GM12892 (cell line): Measurements from ENCODE around the gene NOL4. TPM values are rescaled to one million over a fixed set of nuclear protein-coding genes. Genes with fewer than 3 reads are reported as not detected.
"Not testable (repeated sequence)": the region's sequence is repeated elsewhere in the genome, so short reads cannot be mapped to it uniquely, and the experiment has no call there.

Experiments
- DNase-seq: peaks from one replicate; pipeline ENCODE4 v3.0.0; 2011; ENCODE audit not compliant: insufficient read length
- FAIRE-seq: peaks from 2 replicates; lab custom pipeline; 2011; peaks lifted over from hg19 to GRCh38; lab: Jason Lieb, UNC
- POLR2A ChIP-seq: IDR thresholded peaks from 2 replicates; pipeline ENCODE4 v1.6.1; 2011; ENCODE audit warnings: low read depth, low read length, control low read depth
- POLR2AphosphoS5 ChIP-seq: IDR thresholded peaks from 2 replicates; pipeline ENCODE4 v1.6.1; 2011; ENCODE audit warnings: low read depth, low read length, control low read depth
- TAF1 ChIP-seq: IDR thresholded peaks from 2 replicates; pipeline ENCODE4 v1.6.1; 2011; ENCODE audit warnings: low read depth, mild to moderate bottlenecking, control low read depth, low read length, borderline replicate concordance
- polyA plus RNA-seq: library from polyadenylated mRNA; unstranded; fragments of >200 nt; gene quantifications from one replicate; pipeline ENCODE4 v1.2.1, GENCODE V29; 2012; ENCODE audit warnings: missing spikeins, inconsistent platforms; ENCODE audit not compliant: missing spikeins

The NOL4 gene, protein sequence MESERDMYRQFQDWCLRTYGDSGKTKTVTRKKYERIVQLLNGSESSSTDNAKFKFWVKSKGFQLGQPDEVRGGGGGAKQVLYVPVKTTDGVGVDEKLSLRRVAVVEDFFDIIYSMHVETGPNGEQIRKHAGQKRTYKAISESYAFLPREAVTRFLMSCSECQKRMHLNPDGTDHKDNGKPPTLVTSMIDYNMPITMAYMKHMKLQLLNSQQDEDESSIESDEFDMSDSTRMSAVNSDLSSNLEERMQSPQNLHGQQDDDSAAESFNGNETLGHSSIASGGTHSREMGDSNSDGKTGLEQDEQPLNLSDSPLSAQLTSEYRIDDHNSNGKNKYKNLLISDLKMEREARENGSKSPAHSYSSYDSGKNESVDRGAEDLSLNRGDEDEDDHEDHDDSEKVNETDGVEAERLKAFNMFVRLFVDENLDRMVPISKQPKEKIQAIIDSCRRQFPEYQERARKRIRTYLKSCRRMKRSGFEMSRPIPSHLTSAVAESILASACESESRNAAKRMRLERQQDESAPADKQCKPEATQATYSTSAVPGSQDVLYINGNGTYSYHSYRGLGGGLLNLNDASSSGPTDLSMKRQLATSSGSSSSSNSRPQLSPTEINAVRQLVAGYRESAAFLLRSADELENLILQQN
- polyA plus RNA-seq, result 3.0 TPM

DNA sequence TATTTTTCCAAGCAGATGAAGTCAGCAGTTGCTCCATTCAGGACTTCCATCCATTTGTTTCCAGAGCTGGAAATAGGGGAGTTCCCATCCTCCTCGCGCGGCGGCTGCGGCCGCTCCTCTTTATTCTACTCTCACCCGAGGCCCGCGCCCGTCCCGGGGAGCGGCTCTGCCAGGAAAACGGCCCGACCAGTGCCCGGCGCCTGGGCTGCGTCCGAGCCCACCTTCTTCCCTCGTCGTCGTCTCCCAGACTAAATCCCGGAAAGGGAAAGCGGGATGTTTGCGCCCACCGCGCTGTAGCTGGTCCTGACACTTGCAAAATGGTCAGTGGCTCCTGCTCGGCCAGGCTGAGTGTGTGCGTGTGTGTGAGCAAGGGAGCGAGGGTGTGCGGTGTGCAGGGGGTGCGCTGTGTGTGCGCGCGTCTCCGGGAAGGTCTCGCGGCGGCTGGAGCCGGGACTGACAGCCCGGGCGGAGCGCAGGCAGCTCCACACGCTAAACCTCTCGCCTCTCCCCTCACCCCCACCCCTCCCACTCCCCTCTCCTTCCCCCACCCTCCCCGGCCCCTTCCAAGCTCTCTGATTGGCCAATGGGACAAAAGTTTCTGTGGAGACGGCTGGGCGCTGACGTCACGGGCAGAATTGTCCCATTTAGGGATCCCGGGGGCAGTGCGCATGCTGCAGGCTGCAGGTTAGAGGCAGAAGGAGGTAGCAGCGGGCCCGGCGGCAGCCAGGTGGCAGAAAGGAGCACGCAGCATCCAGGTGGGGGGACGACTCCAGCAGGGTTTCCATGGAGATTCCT, at the start of gene NOL4:
TSS of gene NOL4 (minus strand) at position 491 of the 795 bp plus-strand sequence. CDS start 1,660 bp downstream, outside the sequence.
- TF ChIP-seq POLR2AphosphoS5, result no peak
- no peak for TF ChIP-seq TAF1
- no peak for TF ChIP-seq POLR2A
- no peak for DNase-seq
- peak; percentile 82 for FAIRE-seq

DNA sequence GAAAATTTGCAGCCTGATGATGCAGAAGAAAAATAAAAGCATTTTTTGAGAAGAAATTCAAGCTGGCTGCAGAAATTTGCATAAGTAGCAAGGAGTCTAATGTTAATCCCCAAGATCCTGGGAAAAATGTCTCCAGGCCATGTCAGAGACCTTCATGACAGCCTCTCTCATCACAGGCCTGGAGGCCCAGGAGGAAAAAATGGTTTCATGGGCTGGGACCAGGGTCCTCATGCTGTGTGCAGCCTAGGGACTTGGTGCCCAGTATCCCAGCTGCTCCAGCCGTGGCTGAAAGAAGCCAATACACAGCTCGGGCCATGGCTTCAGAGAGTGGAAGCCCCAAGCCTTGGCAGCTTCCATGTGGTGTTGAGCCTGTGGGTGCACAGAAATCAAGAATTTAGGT, 41.3 kb upstream of the NOL4 start:
- not testable (repeated sequence) for FAIRE-seq, DNase-seq

- no peak for DNase-seq
- TF ChIP-seq POLR2A, result no peak
- TF ChIP-seq POLR2AphosphoS5, result no peak
- TF ChIP-seq TAF1, result no peak
- FAIRE-seq, result no peak
Measured at GRCh38 chr18:34261865-34262780, 37.4 kb upstream of the NOL4 start.

DNA sequence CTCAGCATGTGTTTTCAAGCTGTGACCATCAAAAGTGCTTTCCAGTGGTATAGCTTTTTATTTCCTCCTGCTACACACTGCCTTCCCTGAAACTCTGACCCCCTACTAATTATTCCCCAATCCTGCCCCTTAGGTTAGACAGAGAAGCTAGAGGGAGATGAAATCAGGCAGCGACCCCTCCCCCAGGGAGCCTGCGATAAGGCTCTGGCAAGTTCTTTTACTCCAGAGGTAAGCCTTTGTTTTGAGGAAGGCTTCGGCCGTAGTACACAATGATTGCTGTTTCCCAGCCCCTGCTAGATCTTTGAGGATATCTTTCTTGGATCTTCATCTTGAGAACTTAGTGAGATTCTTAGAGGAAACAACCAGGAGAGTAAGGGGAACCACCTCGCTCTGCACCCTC, 33.5 kb upstream of the NOL4 start:
- DNase-seq, result no peak
- TF ChIP-seq POLR2AphosphoS5, result no peak
- TF ChIP-seq POLR2A, result no peak
- no peak for TF ChIP-seq TAF1
- no peak for FAIRE-seq

DNA sequence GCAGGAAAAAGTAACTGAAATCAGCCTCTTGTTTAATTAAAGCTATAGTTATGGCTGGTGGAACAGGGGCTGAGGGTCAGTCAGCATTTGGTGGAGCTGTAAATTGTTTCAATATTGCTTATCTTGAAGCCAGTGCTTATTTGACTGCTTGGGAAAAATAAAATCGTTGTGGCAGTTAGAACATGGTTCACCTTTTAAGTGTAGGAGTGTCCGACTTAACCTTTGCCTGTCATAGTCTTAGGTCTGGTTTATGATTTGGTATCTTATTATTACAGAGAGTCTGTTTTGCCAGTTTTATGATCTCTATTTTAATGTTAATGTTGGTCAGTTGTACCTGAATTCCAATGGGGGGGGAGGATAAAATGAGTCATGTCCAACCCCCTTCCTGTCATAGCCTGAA, 27.2 kb upstream of the NOL4 start:
- FAIRE-seq (no peak), DNase-seq (no peak)
- TF ChIP-seq POLR2AphosphoS5 (no peak), POLR2A (no peak), TAF1 (no peak)

DNA sequence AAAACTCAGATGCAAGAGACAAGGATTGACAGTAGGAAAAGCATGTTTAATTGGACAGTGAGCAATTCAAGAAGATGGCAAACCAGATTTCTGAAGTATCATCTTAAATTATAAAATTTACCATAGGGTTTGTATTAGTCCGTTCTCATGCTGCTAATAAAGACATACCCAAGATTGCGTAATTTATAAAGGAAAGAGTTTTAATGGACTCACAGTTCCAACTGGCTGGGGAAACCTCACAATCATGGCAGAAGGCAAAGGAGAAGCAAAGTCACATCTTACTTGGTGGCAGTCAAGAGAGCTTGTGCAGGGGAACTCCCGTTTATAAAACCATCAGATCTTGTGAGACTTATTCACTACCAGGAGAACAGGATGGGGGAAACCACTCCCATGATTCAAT, 24.0 kb upstream of the NOL4 start:
- TF ChIP-seq POLR2AphosphoS5, result no peak
- no peak for TF ChIP-seq TAF1
- no peak for TF ChIP-seq POLR2A
- FAIRE-seq (no peak), DNase-seq (no peak)

GRCh38 chr18:34242739-34243138, 18.0 kb upstream of the NOL4 start:
- DNase-seq (no peak), FAIRE-seq (no peak)
- no peak for TF ChIP-seq TAF1
- no peak for TF ChIP-seq POLR2A
- TF ChIP-seq POLR2AphosphoS5, result no peak

DNA sequence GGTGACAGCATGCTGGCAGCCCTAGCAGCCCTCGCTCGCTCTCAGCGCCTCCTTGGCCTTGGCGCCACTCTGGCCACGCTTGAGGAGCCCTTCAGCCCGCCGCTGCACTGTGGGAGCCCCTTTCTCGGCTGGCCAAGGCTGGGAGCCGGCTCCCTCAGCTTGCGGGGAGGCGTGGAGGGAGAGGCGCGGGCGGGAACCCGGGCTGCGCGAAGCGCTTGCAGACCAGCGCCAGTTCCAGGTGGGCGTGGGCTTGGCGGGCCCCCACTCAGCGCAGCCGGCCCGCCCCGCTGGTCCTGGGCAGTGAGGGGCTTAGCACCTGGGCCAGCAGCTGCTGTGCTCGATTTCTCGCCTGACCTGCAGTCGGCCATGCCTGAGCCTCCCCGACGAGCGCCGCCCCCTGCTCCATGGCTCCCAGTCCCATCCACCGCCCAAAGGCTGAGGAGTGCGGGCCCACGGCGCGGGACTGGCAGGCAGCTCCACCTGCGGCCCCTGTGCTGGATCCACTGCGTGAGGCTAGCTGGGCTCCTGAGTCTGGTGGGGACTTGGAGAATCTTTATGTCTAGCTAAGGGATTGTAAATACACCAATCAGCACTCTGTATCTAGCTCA, 9.2 kb upstream of the NOL4 start:
- not testable (repeated sequence) for DNase-seq, FAIRE-seq

- FAIRE-seq, result no peak
- TF ChIP-seq TAF1, result no peak
- no peak for TF ChIP-seq POLR2A
- no peak for TF ChIP-seq POLR2AphosphoS5
- DNase-seq, result no peak
Measured at GRCh38 chr18:34225218-34225553, 473 bp upstream of the NOL4 start.

- no peak for DNase-seq
- no peak for FAIRE-seq
Measured at GRCh38 chr18:34223893-34224422, 755 bp downstream of the NOL4 start.

DNA sequence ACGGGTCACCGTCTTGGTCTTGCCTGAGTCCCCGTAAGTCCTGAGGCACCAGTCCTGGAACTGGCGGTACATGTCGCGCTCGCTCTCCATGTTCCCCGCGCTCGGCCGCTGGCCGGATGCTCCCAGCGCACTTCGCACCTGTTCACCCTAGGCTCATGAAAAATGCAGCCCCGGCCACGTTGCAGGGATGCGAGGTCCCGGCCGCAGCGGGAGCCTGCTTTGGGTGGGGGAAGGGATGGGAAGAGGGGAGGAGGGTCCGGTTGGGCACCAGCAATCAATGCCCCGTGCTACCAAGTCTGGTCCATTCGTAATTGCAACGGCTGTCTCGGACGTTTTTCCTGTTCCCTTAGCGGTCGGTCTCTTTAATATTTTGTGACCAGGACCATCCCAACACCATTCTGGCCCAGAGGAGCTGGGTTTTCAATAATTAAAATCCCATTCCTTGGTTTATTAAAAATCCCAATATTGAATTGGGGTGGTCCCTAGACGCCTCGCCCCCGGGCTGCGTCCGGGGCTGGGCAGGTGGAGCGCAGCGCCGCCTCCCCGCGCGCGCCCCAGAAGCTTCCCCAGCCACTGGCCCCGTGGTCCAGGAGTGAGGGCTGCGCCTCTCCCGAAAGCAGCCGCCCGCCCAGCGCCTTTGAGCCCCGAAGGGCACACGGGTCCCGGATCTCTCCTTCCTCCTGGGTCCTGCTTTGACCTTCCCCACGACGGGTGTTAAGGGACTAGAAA, 1.4 kb downstream of the NOL4 start:
- TF ChIP-seq TAF1, result no peak
- FAIRE-seq, result no peak
- no peak for DNase-seq

More at GRCh38 chr18:34223893-34224422, 755 bp downstream of the NOL4 start:
- TF ChIP-seq POLR2A (no peak), POLR2AphosphoS5 (no peak), TAF1 (no peak)
